Epithelial cell of proximal tubule (primary cell): ENCODE data around the gene CPT1A. TPM values are rescaled to one million over a fixed set of nuclear protein-coding genes. Genes with fewer than 3 reads are reported as not detected.
A peak's percentile ranks its signal among the peaks of the same experiment; 100 is the strongest.
"Not testable (repeated sequence)": the region's sequence is repeated elsewhere in the genome, so short reads cannot be mapped to it uniquely, and the experiment has no call there.

ENCODE experiments used
- DNase-seq: peaks from one replicate; pipeline ENCODE4 v3.0.0-alpha.2; 2011; ENCODE audit warnings: low read depth
- H3K4me3 ChIP-seq: 2 replicates; pipeline ENCODE4 v1.5.1; 2011; ENCODE audit warnings: low read depth, mild to moderate bottlenecking, low read length
- CTCF ChIP-seq: conservative IDR thresholded peaks from 2 replicates; pipeline ENCODE4 v1.5.1; 2012; ENCODE audit warnings: low read depth, mild to moderate bottlenecking, low read length
- total RNA-seq: library from RNA; depleted of rRNA; stranded (reverse); fragments of >200 nt; gene quantifications from 2 replicates; pipeline ENCODE4 v1.2.3, GENCODE V29; 2015

CPT1A gene
- 6.7 and 10.2 TPM in 2 replicates for total RNA-seq

GRCh38 chr11:68841718-68842426, at the start of gene CPT1A:
Gene CPT1A, minus strand, starts transcription at chr11:68841916. Its CDS starts 26,442 bp downstream, at chr11:68815474.
- TF ChIP-seq CTCF: no peak
- H3K4me3 ChIP-seq: peak within 1 kb of the TSS; percentile 66
- no peak for DNase-seq

- TF ChIP-seq CTCF: no peak
- DNase-seq: no peak
- H3K4me3 ChIP-seq: no peak overlapping the region
Measured at GRCh38 chr11:68890490-68891231, 48.9 kb upstream of the CPT1A start.

- H3K4me3 ChIP-seq: no peak overlapping the region
- TF ChIP-seq CTCF: peak; percentile 52
- DNase-seq: no peak
Measured at GRCh38 chr11:68889948-68890446, 48.3 kb upstream of the CPT1A start.

- DNase-seq, H3K4me3 ChIP-seq: not testable (repeated sequence)
Measured at GRCh38 chr11:68884827-68885226, 43.1 kb upstream of the CPT1A start.

- TF ChIP-seq CTCF: no peak
- no peak for DNase-seq
- H3K4me3 ChIP-seq: no peak overlapping the region
Measured at GRCh38 chr11:68882391-68882790, 40.7 kb upstream of the CPT1A start.

GRCh38 chr11:68881320-68881719, 39.6 kb upstream of the CPT1A start:
- no peak for DNase-seq
- no peak for TF ChIP-seq CTCF
- H3K4me3 ChIP-seq: no peak overlapping the region

- TF ChIP-seq CTCF: no peak
- H3K4me3 ChIP-seq: no peak overlapping the region
- no peak for DNase-seq
Measured at GRCh38 chr11:68880851-68881250, 39.1 kb upstream of the CPT1A start.
